ENCODE measurements around the gene HMGCL. TPM values are rescaled to one million over a fixed set of nuclear protein-coding genes. Genes with fewer than 3 reads are reported as not detected.
A peak's percentile ranks its signal among the peaks of the same experiment; 100 is the strongest.

HMGCL gene
- total and polyA plus RNA-seq, 2 of the 13 experiments (the other 11 are each of a cell fraction or from before 2014, with no cell fraction given), result 21.3 to 41.4 TPM

DNA sequence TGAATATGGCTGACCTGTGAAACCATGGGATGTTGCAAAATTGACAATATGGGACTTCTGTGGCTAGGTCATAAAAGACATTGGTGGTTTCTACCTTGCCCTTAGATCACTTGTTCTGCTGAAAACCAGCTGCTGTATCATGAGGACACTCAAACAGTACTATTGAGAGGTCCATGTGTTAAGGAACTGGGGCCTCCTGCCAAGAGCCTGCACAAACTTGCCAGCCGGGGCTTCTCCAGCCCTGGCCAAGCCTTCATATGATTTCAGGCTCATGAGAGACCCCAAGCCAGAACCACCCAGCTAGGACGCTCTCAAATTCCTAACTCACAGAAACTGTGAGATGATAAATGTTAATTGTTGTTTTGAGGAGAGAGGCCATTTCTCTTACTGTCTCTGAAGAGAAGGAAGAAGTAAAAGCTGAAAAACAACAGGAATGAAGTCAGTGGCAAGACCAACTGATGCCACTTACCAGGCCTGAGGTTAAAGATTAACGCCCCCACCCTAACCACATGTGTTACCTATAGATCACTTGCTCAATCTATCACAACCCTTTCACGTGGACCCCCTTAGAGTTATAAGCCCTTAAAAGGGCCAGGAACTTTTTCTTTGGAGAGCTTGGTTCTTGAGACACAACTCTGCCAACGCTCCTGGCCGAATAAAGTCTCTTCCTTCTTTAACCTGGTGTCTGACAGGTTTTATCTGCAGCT is 50.9 kb downstream of the HMGCL start (continued):
- no peak for TF ChIP-seq YEATS4 (CRISPR knock-in tag; IDR thresholded peaks at IDR 0.05; ENCODE audit: borderline replicate concordance)
- peak; percentile 34; the same call in 1 of the 2 replicates for TF ChIP-seq CEBPB (IDR thresholded peaks at IDR 0.05; ENCODE audit: borderline replicate concordance, low read depth, low read length)
- peak; percentile 2; the same call in 1 of the 2 replicates for TF ChIP-seq MED1 (CRISPR knock-in tag; IDR thresholded peaks at IDR 0.05)
- TF ChIP-seq ZNF781 (CRISPR knock-in tag; IDR thresholded peaks at IDR 0.05; ENCODE audit: borderline replicate concordance, not compliant biosample characterization), result no peak
- TF ChIP-seq, protein P1, sequence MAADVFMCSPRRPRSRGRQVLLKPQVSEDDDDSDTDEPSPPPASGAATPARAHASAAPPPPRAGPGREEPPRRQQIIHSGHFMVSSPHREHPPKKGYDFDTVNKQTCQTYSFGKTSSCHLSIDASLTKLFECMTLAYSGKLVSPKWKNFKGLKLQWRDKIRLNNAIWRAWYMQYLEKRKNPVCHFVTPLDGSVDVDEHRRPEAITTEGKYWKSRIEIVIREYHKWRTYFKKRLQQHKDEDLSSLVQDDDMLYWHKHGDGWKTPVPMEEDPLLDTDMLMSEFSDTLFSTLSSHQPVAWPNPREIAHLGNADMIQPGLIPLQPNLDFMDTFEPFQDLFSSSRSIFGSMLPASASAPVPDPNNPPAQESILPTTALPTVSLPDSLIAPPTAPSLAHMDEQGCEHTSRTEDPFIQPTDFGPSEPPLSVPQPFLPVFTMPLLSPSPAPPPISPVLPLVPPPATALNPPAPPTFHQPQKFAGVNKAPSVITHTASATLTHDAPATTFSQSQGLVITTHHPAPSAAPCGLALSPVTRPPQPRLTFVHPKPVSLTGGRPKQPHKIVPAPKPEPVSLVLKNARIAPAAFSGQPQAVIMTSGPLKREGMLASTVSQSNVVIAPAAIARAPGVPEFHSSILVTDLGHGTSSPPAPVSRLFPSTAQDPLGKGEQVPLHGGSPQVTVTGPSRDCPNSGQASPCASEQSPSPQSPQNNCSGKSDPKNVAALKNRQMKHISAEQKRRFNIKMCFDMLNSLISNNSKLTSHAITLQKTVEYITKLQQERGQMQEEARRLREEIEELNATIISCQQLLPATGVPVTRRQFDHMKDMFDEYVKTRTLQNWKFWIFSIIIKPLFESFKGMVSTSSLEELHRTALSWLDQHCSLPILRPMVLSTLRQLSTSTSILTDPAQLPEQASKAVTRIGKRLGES (CRISPR knock-in tag; IDR thresholded peaks at IDR 0.05; ENCODE audit: borderline replicate concordance), result peak; percentile 69; the same call in 1 of the 2 replicates
- 0 out of 2 replicates have a peak, but pooled peaks have one; percentile 23 for TF ChIP-seq PAXIP1 (CRISPR knock-in tag; conservative IDR thresholded peaks at IDR 0.05)
- TF ChIP-seq EP300 (IDR thresholded peaks at IDR 0.05; ENCODE audit: low read depth in 2 of 2, low read length in 2 of 2), result peak in 1 of 2 experiments; percentile 63; a peak in 1 of 4 replicates
- no peak for TF ChIP-seq EP300 (CRISPR knock-in tag; IDR thresholded peaks at IDR 0.05; ENCODE audit: borderline replicate concordance)
- TF ChIP-seq POLR2A (IDR thresholded peaks at IDR 0.05; ENCODE audit: insufficient read depth in 1 of 2, low read depth in 2 of 2, low read length in 2 of 2), result peak in 1 of 2 experiments; percentile 20; a peak in 1 of 4 replicates
- TF ChIP-seq NKX3-1 (CRISPR knock-in tag; IDR thresholded peaks at IDR 0.05), result no peak
- TF ChIP-seq ZNF672 (CRISPR knock-in tag; IDR thresholded peaks at IDR 0.05), result no peak
- no peak for TF ChIP-seq RNF2 (conservative IDR thresholded peaks at IDR 0.05; ENCODE audit: low read depth)
- TF ChIP-seq, protein P2, sequence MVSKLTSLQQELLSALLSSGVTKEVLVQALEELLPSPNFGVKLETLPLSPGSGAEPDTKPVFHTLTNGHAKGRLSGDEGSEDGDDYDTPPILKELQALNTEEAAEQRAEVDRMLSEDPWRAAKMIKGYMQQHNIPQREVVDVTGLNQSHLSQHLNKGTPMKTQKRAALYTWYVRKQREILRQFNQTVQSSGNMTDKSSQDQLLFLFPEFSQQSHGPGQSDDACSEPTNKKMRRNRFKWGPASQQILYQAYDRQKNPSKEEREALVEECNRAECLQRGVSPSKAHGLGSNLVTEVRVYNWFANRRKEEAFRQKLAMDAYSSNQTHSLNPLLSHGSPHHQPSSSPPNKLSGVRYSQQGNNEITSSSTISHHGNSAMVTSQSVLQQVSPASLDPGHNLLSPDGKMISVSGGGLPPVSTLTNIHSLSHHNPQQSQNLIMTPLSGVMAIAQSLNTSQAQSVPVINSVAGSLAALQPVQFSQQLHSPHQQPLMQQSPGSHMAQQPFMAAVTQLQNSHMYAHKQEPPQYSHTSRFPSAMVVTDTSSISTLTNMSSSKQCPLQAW (CRISPR knock-in tag; IDR thresholded peaks at IDR 0.05), result peak; percentile 77
- no peak for TF ChIP-seq ARID2 (CRISPR knock-in tag; IDR thresholded peaks at IDR 0.05; ENCODE audit: borderline replicate concordance)
- TF ChIP-seq ATF6 (CRISPR knock-in tag; conservative IDR thresholded peaks at IDR 0.05), result no peak
- no peak for TF ChIP-seq ZMYM4 (CRISPR knock-in tag; IDR thresholded peaks at IDR 0.05)
- TF ChIP-seq FOXA3 (CRISPR knock-in tag; IDR thresholded peaks at IDR 0.05), result 0 out of 2 replicates have a peak, but pooled peaks have one; percentile 10
- TF ChIP-seq ZNF124 (CRISPR knock-in tag; IDR thresholded peaks at IDR 0.05), result peak; percentile 94
- 0 out of 2 replicates have a peak, but pooled peaks have one; percentile 31 for TF ChIP-seq SOX5 (CRISPR knock-in tag; IDR thresholded peaks at IDR 0.05; ENCODE audit: borderline replicate concordance)
- TF ChIP-seq THAP11 (CRISPR knock-in tag; IDR thresholded peaks at IDR 0.05), result peak; percentile 58
